SKM-1 treated with dmso at 0.1 percent for 144 hours (cell line): ENCODE measurements around the gene TUBB1.
A peak's percentile ranks its signal among the peaks of the same experiment; 100 is the strongest.
"Not testable (repeated sequence)": the region's sequence is repeated elsewhere in the genome, so short reads cannot be mapped to it uniquely, and the experiment has no call there.

ENCODE experiments used
- DNase-seq: peaks from one replicate; lab custom pipeline; 2025; ENCODE audit not compliant: unreplicated experiment; lab: John Stamatoyannopoulos, UW

The TUBB1 gene

GRCh38 chr20:59005523-59006166 is 13.6 kb upstream of the TUBB1 start:
- no peak for DNase-seq

GRCh38 chr20:59006167-59006863 is 12.9 kb upstream of the TUBB1 start:
- no peak for DNase-seq

- peak; percentile 50 for DNase-seq
Measured at GRCh38 chr20:59006864-59007664, 12.2 kb upstream of the TUBB1 start, which contains the start of gene CTSZ. TSS of gene CTSZ (minus strand) at chr20:59007254. CDS start at chr20:59007128, 126 bp downstream.

- DNase-seq, result peak; percentile 92
Measured at GRCh38 chr20:59007665-59008511, 11.3 kb upstream of the TUBB1 start.

- DNase-seq, result no peak
Measured at GRCh38 chr20:59008715-59009336, 10.4 kb upstream of the TUBB1 start.

- no peak for DNase-seq
Measured at GRCh38 chr20:59010321-59010994, 8.8 kb upstream of the TUBB1 start.

- no peak for DNase-seq
Measured at GRCh38 chr20:59010995-59011873, 8.0 kb upstream of the TUBB1 start.

GRCh38 chr20:59011874-59012157 is 7.4 kb upstream of the TUBB1 start:
- not testable (repeated sequence) for DNase-seq

GRCh38 chr20:59013031-59013951 is 5.9 kb upstream of the TUBB1 start:
- no peak for DNase-seq

- no peak for DNase-seq
Measured at GRCh38 chr20:59013959-59014608, 5.1 kb upstream of the TUBB1 start.

GRCh38 chr20:59014680-59015389 is 4.4 kb upstream of the TUBB1 start:
- no peak for DNase-seq

GRCh38 chr20:59015411-59015810 is 3.8 kb upstream of the TUBB1 start:
- DNase-seq, result no peak

- no peak for DNase-seq
Measured at GRCh38 chr20:59015812-59016711, 3.2 kb upstream of the TUBB1 start.

GRCh38 chr20:59016795-59017492 is 2.3 kb upstream of the TUBB1 start:
- no peak for DNase-seq

GRCh38 chr20:59017493-59018231 is 1.6 kb upstream of the TUBB1 start:
- no peak for DNase-seq
